GM12878 (cell line): ENCODE measurements around the gene RPS19BP1.

Experiments
- MYC ChIP-seq: IDR thresholded peaks from 2 replicates; pipeline ENCODE4 v1.6.1; 2011; ENCODE audit warnings: mild to moderate bottlenecking, low read length, moderate library complexity, inconsistent platforms; ENCODE audit not compliant: insufficient read depth, insufficient replicate concordance, insufficient read length, severe bottlenecking
- TF ChIP-seq, protein P1 (sequence below): IDR thresholded peaks from 2 replicates; pipeline ENCODE4 v1.6.1; 2012; ENCODE audit warnings: low read depth, low read length, improper control_type of control experiment
- TF ChIP-seq, protein P2 (sequence below): IDR thresholded peaks from 2 replicates; pipeline ENCODE4 v1.6.1; 2012; ENCODE audit warnings: low read depth, low read length, improper control_type of control experiment

DNA sequence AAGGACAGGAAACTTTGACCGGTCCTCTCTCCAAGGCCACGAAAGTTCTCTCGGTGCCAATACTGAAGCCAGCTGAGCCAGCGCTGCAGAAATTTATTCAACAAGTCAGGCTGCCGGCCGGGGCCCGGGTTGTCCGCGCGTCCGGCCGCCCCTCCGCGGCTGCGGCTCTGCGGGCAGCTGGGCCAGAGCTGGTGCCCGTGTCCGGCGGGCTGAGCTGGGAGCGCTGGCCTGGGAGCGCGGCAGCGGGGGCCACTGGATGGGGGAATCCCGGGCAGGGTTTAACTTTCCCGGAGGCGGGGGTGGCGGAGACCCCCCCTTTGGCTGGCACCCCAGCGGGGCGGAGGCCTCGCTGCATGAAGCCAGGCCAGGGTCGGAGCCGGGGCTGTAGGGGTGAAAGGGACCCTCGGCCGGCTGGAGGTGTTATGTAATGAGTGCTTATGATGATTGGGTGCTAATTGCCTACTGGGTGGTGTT is 25.7 kb upstream of the RPS19BP1 start:
- TF ChIP-seq, protein P1, sequence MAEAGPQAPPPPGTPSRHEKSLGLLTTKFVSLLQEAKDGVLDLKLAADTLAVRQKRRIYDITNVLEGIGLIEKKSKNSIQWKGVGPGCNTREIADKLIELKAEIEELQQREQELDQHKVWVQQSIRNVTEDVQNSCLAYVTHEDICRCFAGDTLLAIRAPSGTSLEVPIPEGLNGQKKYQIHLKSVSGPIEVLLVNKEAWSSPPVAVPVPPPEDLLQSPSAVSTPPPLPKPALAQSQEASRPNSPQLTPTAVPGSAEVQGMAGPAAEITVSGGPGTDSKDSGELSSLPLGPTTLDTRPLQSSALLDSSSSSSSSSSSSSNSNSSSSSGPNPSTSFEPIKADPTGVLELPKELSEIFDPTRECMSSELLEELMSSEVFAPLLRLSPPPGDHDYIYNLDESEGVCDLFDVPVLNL, result no peak
- TF ChIP-seq, protein P2, sequence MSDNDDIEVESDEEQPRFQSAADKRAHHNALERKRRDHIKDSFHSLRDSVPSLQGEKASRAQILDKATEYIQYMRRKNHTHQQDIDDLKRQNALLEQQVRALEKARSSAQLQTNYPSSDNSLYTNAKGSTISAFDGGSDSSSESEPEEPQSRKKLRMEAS, result no peak
- no peak for TF ChIP-seq MYC
